ENCODE data around the gene ELAVL2.

ELAVL2 gene

DNA sequence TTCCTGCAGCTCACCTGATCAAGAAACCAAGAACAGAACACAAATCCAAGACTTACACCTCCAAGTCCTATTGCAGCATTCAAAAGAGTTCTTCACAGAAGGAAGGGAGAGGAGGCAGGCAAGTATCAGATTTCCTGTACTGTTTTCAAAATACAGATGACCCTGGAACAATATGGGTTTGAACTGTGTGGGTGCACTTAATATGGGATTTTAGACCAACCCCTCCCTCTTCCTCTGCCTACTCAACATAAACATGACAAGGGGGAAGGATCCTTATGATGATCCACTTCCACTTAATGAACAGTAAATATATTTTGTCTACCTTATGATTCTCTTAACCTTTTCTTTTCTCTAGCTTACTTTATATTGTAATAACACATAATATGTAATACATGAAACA lies 104.6 kb downstream of the ELAVL2 start:
- no peak for DNase-seq (ENCODE audit: low read depth)

DNA sequence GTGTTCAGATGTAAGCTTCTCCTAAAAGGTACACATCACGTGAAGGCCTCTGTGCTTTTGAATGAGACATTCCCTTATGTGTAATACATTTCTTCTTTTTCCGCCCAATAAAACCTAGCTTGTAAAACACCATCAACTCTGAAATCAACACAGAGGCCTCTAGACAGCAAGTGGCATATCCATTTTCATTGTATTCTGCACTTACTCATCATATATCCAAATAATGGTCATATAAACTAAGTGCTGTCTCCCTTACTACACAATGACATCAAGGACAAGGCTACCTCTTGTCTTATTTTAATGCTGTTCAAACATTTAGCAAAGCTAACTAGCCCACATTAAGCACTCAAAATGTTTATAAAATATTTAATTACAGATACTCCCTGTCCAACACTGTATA lies 108.5 kb downstream of the ELAVL2 start:
- DNase-seq (ENCODE audit: low read depth), result no peak

DNA sequence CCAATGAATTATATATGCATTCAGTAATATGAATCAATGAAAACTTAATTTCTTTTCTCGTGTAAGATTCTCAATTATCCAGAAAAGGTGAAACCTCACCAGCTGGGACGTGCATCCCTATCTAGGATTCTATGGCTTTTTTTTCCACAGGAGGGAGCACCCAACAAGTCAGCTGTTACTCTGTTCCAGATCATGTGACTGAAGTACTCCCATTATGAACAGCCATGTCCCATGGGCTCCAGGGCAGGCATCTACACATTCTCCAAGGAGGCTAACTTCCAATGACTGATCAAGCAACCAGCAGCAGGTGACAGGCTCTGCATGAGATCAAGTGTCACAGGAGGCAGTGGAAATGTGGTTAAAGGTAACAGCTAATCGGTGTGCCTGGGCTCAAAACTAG lies 118.8 kb downstream of the ELAVL2 start:
- DNase-seq (ENCODE audit: low read depth), result no peak

DNA sequence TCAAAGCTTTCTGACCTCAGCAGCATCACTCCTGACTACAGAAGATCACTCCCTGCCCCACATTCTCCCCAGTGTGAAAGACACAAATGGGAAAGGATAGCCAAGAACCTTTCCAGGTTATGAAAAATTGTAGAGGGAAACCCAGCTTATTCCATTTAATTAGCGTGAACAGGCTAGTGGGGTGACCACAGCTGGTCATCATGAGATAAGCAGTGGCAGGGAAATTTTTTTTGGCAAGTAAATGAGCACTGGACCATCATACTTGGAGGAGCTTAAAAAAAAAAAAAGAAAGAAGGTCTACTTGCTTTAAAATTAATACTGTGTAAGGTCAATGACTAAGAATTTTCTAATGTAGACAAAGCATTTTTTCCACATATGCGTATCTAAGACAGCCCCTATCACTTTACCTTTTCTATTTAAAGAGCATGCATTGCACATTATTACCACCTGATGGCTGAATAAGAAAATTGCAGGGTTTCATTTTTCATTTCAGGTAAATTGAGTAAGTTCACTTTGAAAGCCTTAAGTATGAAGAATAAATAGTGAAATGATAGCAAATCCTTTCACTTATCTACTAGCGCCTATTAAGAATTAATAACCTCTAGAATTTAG lies 123.6 kb downstream of the ELAVL2 start:
- no peak for DNase-seq (ENCODE audit: low read depth)

DNA sequence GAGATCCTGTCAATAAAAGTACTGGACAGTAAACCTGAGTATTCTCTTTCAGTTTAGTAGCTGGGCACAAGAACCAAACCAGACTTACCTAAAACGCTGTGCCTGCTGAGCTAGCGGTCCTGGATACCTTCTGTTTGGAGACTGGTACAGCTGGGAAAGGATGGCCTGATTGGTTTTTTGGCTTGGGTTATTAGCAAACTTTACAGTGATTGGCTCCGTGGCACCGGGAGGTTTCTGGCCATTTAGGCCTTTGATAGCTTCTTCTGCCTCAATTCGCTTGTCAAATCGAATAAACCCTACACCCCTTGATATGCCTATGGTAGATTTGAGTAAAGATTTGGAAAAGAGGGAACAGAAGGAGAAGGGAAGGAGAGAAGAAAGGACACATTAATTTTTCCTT lies 124.7 kb downstream of the ELAVL2 start:
- no peak for DNase-seq (ENCODE audit: low read depth)

DNA sequence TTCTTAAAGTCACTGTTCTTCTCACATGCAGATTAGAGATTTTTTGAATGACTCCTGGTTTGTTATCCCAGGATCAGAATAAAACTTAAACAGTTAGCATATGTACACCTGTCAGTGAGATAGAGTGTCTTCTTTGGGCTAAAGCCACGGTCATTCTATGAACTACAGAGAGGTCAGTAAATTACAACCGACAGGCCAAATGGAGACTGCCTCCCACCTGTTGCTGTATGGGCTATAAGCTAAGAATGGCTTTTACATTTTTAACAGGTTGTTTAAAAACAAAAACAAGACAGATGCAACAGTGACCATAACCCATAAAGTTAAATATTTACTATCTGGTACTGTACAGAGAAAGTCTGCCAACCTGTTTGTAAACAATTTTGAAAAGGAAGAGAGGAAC lies 125.7 kb downstream of the ELAVL2 start:
- no peak for DNase-seq (ENCODE audit: low read depth)

DNA sequence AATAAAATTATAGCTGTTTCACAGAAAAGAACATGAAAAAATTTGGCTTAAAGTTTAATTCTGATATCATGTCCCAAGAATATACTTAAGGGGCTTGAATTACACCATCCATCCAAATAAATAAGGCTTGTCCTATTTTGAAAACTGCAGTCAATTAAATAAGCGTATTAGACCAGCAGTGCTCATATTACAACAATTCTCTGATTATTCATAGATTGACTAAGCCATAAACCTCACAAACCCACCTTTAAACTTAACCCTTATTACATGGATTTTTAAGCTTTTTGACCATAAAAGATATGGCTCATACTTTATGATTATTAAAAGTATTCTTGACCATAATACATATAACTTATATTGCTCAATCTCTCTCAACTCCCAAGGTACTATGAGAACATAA lies 127.9 kb downstream of the ELAVL2 start:
- no peak for DNase-seq (ENCODE audit: low read depth)

DNA sequence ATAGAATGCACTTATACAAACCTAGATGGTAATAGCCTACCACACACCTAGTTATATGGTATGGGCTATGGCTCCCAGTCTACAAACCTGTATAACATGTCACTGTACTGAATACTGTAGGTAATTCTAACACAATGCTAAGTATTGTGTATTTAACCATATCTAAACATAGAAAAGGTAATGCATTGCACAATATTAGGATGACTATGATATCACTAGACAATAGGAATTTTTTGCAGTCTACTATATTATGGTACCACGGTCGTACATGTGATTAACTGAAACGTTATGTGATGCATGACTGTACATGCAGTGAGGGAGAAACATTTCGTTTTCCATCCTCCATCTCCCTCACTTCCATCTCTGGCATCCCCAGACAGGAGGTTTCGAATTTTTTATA lies 130.5 kb downstream of the ELAVL2 start:
- no peak for DNase-seq (ENCODE audit: low read depth)

DNA sequence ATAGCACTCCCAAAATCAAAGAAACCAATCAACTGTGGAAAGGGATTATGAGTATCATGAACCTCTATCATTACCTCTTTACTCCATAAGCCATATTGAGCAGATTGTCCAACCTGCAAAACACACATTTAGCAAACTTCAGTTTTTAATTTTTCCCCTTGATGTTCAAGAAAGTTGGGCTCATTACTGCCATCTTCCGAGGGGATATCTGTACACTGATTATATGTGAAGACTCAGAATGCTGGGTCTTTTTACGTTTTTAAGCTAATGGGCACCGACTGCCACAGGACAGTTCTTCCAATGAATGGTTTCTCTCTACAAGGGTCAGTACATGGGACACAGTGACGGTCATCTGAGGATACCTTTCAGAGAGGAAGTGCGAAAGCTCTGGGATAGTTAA lies 132.7 kb downstream of the ELAVL2 start:
- no peak for DNase-seq (ENCODE audit: low read depth)

DNA sequence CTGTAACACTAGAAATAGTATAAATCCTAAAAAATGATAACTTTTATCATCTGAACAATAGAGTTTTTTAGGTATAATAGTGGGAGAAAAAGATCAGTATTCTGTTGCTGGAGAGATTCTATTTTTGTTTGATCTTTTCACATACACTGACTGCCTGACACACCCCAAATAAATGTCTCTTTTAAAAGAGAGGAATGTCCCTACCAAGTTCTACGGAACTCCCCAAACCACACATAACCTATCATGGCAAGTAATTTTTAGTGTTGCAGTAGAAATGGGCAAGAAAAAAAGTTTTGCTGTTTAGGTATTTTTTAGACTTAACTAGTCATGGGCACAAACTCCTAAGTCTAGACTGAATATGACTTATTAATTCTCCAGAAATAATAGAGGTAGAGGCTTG lies 139.1 kb downstream of the ELAVL2 start:
- DNase-seq (ENCODE audit: low read depth), result no peak

DNA sequence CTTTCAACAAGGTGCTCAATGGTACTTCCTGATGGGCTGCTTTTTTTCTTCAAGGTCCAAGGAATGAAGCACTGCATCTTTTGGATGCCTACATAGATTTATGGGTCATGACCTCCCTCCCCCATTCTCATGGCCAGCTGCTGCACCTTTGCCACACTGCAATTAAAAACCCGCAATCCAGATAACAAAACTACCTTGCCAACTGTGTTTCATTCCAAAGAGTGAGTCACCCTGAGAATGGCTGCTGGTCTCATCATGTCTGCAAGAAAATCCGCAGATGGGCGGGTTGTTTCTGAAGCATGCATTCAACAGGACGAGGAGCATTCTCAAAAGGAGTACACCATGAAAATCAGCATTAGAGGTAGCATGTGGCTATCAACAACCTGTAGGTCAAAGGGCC lies 139.8 kb downstream of the ELAVL2 start:
- DNase-seq (ENCODE audit: low read depth), result no peak

DNA sequence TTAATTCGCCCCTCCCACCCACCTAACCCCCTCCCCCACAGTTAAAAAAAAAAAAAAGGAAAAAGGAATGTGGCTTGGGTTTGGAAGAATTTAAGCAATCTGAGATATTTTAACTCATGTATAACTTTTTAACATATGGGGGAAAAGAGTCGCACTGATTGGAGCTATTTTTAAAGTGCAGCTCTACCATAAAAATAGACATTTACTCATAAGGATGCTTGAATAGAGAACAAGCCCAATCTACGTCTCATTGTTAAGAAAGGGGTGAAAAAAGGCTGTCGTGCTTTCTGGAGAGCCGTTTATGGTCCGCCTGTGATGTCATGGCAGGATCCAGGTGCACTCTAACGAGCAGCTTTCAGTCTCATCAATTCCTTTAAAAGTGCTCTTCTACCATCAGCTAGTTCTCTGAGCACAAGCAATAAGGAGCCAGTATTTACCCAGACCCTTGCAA lies 142.4 kb downstream of the ELAVL2 start:
- no peak for DNase-seq (ENCODE audit: low read depth)

DNA sequence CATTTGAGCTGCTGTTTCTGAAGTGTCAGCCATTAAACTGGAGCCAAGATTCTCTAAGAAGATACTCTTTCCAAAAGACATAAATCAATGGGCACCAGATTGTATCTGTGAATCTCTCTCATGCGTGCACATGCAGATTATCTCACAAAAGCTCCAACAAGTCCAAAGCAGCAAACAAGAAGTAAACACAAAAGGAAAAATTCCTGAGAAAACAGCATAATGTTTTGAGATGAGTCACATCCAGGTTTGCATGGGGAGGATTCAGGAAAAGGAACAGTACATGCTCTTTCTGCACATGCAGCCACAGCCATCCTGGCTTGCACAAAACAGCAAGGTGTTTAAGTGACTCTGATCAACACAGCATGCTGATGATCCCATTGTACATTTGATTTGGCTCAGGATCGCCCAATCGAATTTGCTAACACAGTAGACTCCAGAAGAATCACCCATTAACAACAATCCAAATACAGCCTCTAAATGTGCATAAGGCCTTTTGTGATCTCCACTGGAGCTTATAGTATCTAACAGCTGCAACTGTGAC lies 143.1 kb downstream of the ELAVL2 start:
- no peak for DNase-seq (ENCODE audit: low read depth)

DNA sequence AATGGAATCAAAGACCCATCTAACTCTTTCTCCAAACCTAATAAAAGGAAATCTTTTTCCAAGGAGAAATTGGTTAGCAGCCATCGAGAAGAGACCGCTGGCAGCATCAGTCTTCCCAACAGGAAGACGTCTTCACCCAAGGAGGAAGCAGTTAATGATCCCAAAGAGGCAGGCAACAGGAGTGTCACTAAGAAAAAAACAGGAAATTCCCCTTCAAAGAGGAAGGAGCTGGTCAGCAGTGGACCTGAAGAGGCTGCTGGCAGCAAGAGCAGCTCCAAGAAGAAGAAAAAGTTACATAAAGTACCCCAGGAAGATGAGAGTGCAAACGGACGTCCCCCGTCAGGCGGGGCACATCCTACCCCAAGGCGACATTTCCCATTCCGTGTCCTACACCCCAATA lies 143.7 kb downstream of the ELAVL2 start:
- no peak for DNase-seq (ENCODE audit: low read depth)

DNA sequence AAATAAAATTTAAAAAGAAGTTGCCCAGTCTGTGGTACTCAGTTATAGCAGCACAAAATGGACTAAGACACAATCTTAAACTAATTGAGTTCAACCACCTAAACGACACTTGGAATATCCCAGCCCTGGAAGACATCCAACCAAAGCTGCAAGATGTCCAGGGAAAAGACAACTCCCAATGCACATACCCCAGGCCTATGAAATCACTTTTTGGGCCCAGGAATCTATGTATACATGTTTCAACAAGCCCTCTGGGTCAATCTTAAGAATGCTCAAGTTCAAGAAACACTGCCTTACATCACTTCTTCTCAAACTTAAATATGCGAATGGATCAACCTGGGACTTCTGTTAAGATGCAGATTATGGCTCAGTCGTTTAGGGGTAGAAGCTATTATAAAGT lies 148.6 kb downstream of the ELAVL2 start:
- no peak for DNase-seq (ENCODE audit: low read depth)

DNA sequence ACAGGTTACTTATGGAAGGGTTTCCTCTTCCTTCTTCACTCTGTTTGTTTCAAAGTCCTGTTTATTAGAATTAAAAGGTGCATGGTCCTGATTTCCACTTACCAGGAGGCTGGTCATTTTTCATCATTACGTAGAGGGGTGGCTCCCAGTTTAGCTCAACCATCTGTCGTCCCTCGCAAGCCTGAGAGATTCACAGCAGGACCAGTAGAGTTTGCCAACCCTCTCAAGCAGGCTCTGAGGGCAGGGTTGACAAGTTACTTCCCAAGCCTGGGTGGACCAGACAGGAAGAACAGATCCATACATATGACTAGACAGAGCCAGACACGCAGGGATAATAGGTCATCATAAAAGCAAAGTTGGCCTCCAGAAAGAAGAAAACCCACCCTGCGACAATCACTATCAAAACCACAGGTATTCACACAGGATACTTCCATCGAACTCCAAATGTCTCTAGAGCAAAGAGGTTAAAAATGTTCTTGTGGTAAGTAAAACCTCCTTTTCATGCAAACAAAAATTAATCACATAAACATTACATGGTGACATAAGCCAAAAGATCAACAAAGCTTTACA lies 151.9 kb downstream of the ELAVL2 start:
- DNase-seq (ENCODE audit: low read depth), result no peak

DNA sequence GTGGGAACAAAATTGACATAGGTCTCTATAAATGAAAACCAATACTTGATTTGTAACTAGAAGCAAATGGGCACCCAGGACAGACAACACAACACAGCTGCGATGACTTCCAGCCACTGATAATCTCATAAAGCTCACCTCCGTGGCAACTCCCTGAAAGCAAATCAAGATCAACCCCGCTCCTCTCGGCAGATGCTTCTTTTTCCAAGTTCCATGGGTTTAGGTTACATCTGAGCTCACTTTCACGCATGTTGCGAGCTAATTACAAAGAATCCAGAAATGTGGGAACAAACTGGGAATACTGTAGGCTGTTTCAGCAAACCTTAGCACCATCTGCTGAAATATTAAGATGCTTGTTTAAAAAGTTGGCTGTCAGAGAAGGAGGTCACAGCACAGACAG lies 153.9 kb downstream of the ELAVL2 start:
- DNase-seq (ENCODE audit: low read depth), result no peak

DNA sequence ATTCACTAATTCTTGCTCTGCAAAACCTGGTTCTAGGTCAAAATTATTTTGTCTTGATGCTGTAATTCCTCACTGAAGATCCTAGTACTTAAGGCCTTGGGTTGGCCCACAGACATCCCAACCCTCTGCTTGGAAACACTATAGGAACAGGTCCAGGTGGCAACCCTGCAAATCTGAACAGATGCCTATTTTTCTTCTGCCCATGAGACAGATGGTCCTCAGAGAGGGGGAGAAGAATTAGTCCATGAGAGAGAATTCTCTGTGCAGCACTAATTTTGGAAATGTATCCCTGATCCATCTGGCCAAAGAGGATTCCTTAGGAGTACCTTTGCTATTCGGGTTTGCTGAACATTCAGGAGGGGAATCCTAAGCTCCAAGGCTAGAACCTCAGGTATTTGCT lies 156.3 kb downstream of the ELAVL2 start:
- no peak for DNase-seq (ENCODE audit: low read depth)

DNA sequence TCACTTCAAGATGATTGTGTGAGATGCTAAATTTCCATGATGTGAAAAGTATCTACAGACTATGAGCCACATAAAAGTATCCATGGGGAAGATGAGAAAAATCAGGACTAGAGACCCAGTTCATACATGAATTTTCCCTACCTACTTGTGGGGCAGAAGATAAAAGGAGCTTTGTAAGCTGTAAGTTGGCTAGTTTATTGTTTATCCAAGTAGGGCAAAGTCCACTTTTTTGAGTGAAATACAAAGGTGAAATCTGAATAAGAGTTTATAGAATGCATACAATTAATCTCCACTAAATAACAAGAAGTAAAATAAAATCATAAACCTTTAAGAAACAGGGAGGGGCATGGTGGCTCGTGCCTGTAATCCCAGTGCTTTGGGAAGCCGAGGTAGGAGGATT lies 160.4 kb downstream of the ELAVL2 start:
- DNase-seq (ENCODE audit: low read depth), result no peak

DNA sequence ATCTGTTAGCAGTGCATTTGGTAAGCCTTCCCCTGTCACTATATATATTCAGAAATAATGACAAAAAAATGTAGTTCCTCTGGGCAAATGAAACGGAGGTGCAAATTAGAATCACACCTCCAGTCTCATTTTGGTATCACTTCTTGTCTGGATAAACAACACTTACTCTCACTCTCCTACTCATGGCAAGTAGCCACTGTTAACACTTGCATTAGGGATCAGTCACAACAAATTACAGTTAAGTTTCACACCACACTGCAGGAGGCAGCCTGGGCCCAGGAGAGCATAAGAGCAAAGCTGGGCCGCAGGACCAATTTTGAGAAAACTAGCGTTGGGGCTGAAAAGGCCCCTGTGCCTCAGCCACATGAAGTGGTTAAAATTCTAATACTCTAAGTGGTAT lies 161.0 kb downstream of the ELAVL2 start:
- DNase-seq (ENCODE audit: low read depth), result no peak

DNA sequence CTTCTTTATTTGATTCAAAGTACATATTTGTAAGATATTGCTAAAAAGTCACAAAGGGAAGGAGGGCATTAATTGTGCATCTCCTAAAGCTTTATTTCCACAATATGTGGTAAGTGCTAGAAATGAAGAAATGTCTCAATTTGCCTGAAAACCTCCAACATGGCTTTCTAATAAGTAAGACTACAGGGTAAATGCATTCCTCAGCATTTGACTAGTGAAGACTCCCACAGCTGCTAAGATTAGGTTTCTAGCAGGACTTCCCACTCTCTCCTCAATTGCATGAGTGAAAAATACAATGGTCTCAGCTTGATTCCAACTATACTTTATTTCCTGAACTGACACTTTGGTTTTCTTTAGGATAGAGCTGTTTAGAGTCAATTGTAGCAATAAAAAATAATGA lies 162.1 kb downstream of the ELAVL2 start:
- no peak for DNase-seq (ENCODE audit: low read depth)

DNA sequence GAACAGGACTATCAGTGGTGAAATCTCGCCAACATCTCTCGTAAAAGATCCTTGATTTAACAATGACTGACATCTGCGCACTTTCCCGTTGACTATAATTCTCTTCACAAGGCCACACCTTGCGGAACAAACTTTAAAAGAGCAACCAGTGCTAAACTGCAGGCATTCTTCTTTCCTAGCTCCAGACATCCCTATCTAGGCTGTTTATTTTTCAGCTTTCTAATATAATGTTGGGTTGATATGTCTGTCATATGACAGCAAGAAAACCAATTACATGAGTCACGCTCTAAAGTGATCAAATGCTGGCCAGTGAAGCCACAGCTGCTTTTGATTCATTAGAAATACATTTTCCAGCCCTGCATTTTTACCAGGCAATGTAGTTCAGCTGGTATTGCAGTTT lies 162.5 kb downstream of the ELAVL2 start:
- no peak for DNase-seq (ENCODE audit: low read depth)

DNA sequence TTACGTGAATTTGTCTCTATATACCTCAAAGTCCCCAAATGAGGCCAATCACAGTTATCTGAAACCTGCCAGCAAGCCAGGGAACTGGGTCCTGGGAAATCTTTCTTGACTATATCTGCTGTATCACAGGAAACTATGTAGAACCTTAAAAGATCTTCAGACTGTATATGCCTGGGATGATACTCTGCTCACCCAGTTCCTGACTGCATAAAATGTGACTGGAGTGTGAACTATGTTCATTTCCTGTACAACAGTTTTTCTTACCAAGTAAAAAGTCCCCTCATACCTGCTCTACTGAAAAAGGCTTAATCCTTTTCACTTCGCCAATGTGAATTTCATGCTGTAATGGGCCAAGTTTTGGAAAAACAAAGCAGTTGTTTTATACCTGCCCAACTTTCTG lies 162.9 kb downstream of the ELAVL2 start:
- no peak for DNase-seq (ENCODE audit: low read depth)

DNA sequence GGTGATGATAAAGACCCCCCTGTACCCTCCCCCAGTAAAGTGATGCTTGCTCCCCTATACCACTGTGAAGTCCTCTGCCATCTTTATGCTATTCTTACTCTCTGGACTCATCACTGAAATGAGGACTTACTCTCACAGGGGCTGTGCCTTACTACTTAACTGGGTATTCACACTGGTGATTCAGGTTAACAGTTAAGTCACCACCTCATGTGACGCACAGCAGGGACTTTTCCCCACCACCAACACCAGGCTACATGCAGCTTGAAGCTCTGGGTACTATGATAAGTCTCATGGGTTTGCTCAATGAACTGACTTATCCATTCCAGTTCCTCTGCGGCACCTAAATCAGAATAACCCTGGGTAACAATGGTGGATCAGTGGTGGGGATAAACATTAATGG lies 163.7 kb downstream of the ELAVL2 start:
- DNase-seq (ENCODE audit: low read depth), result no peak
